HepG2 (cell line): ENCODE data around the gene CEP97. TPM values are rescaled to one million over a fixed set of nuclear protein-coding genes. Genes with fewer than 3 reads are reported as not detected.

Experiments
- AGO2 ChIP-seq: fragments of 200-400 bp; formaldehyde crosslinking; optimal IDR thresholded peaks from 2 replicates; pipeline ENCODE3; 2017; ENCODE audit warnings: mild to moderate bottlenecking, low read depth, low read length, moderate library complexity
- ESRRA ChIP-seq: sonication (generic); formaldehyde crosslinking; IDR thresholded peaks from 2 replicates; pipeline ENCODE4 v1.5.1; 2020; ENCODE audit warnings: mild to moderate bottlenecking, low read depth, missing genetic modification reagents
- FOXA1 ChIP-seq, 2 experiments: fragments of 450-650 bp in 1 of 2; sonication (generic) in 1 of 2; formaldehyde crosslinking in 1 of 2; IDR thresholded peaks; 2 replicates each; pipeline versions ENCODE4 v1.4.0 to v1.6.1; 2016 to 2020; ENCODE audit warnings: missing genetic modification reagents in 1 of 2
- GZF1 ChIP-seq: sonication (generic); formaldehyde crosslinking; IDR thresholded peaks from 2 replicates; pipeline ENCODE4 v1.5.1; 2020; ENCODE audit warnings: mild to moderate bottlenecking, missing genetic modification reagents
- KLF11 ChIP-seq: IDR thresholded peaks from 2 replicates; pipeline ENCODE4 v1.6.1; 2016; ENCODE audit warnings: missing compliant biosample characterization
- MED8 ChIP-seq: sonication (generic); formaldehyde crosslinking; IDR thresholded peaks from 2 replicates; pipeline ENCODE4 v1.8.1; 2023; ENCODE audit warnings: mild to moderate bottlenecking, missing genetic modification reagents; ENCODE audit not compliant: insufficient replicate concordance
- NAIF1 ChIP-seq: sonication (generic); formaldehyde crosslinking; IDR thresholded peaks from 2 replicates; pipeline ENCODE4 v1.5.0; 2020; ENCODE audit warnings: mild to moderate bottlenecking, missing genetic modification reagents, borderline replicate concordance
- POLR2G ChIP-seq: fragments of 200-400 bp; formaldehyde crosslinking; IDR thresholded peaks from 2 replicates; pipeline ENCODE4 v1.6.1; 2018; ENCODE audit warnings: mild to moderate bottlenecking, low read depth, low read length, moderate library complexity
- SP5 ChIP-seq: IDR thresholded peaks from 2 replicates; pipeline ENCODE4 v1.6.1; 2016; ENCODE audit warnings: low read depth, borderline replicate concordance
- SUZ12 ChIP-seq: fragments of 150-350 bp; IDR thresholded peaks from 2 replicates; pipeline ENCODE4 v1.6.1; 2014; ENCODE audit warnings: low read depth, low read length
- TBL1XR1 ChIP-seq: fragments of 150-350 bp; IDR thresholded peaks from 2 replicates; pipeline ENCODE4 v1.6.1; 2014; ENCODE audit warnings: borderline replicate concordance, low read length; ENCODE audit not compliant: partially characterized antibody
- ZC3H13 ChIP-seq: sonication (generic); formaldehyde crosslinking; IDR thresholded peaks from 2 replicates; pipeline ENCODE4 v1.8.1; 2023; ENCODE audit warnings: mild to moderate bottlenecking, missing genetic modification reagents, moderate library complexity
- ZNF12 ChIP-seq: sonication (generic); formaldehyde crosslinking; IDR thresholded peaks from 2 replicates; pipeline ENCODE4 v1.5.0; 2020; ENCODE audit warnings: missing genetic modification reagents
- ZNF546 ChIP-seq: sonication (generic); formaldehyde crosslinking; conservative IDR thresholded peaks from 2 replicates; pipeline ENCODE4 v1.8.1; 2023; ENCODE audit warnings: mild to moderate bottlenecking, missing genetic modification reagents
- ZNF598 ChIP-seq: sonication (generic); formaldehyde crosslinking; IDR thresholded peaks from 2 replicates; pipeline ENCODE4 v1.5.1; 2020; ENCODE audit warnings: mild to moderate bottlenecking, missing genetic modification reagents, borderline replicate concordance
- ZNF713 ChIP-seq: sonication (generic); formaldehyde crosslinking; IDR thresholded peaks from 2 replicates; pipeline ENCODE4 v1.4.0; 2020; ENCODE audit warnings: mild to moderate bottlenecking, missing genetic modification reagents
- ZNF792 ChIP-seq: IDR thresholded peaks from 2 replicates; pipeline ENCODE4 v1.6.1; 2016
- polyA plus RNA-seq, 8 experiments: library from polyadenylated mRNA; depleted of rRNA in 3 of 8; stranded (reverse) in 7 of 8; unstranded in 1 of 8; fragments of >200 nt; fragmentation: Illumina TruSeq in 4 of 8; extraction: Trizol in 4 of 8; gene quantifications; 2 replicates each; pipeline versions ENCODE4 v1.2.1 to v1.2.3, GENCODE V29; 2011 to 2016; ENCODE audit warnings: low read depth in 4 of 8, missing spikeins in 1 of 8, mixed read lengths in 1 of 8; ENCODE audit not compliant: insufficient read depth in 1 of 8
- total RNA-seq, 5 experiments: library from RNA; depleted of rRNA; stranded (reverse); fragments of >200 nt; fragmentation: Illumina TruSeq; extraction: Trizol; gene quantifications; 2 replicates each; pipeline ENCODE4 v1.2.3, GENCODE V29; 2016; ENCODE audit warnings: low read depth in 1 of 5
- TF ChIP-seq, protein P1 (sequence below): sonication (generic); formaldehyde crosslinking; IDR thresholded peaks from 2 replicates; pipeline ENCODE4 v1.5.1; 2020; ENCODE audit warnings: missing genetic modification reagents, mild to moderate bottlenecking, borderline replicate concordance
- TF ChIP-seq, protein P2 (sequence below): sonication (generic); formaldehyde crosslinking; IDR thresholded peaks from 2 replicates; pipeline ENCODE4 v1.9.0; 2021; ENCODE audit warnings: mild to moderate bottlenecking, missing genetic modification reagents
- TF ChIP-seq, protein P3 (sequence below): IDR thresholded peaks from 2 replicates; pipeline ENCODE4 v1.6.1; 2018; ENCODE audit warnings: missing genetic modification reagents
- TF ChIP-seq, protein P4 (sequence below): sonication (generic); formaldehyde crosslinking; IDR thresholded peaks from 2 replicates; pipeline ENCODE4 v1.4.0; 2020; ENCODE audit warnings: mild to moderate bottlenecking, low read depth, missing genetic modification reagents

Gene CEP97
- total and polyA plus RNA-seq, 2 of the 13 experiments (the other 11 are each of a cell fraction or from before 2014, with no cell fraction given), result 0.99 to 6.5 TPM

DNA sequence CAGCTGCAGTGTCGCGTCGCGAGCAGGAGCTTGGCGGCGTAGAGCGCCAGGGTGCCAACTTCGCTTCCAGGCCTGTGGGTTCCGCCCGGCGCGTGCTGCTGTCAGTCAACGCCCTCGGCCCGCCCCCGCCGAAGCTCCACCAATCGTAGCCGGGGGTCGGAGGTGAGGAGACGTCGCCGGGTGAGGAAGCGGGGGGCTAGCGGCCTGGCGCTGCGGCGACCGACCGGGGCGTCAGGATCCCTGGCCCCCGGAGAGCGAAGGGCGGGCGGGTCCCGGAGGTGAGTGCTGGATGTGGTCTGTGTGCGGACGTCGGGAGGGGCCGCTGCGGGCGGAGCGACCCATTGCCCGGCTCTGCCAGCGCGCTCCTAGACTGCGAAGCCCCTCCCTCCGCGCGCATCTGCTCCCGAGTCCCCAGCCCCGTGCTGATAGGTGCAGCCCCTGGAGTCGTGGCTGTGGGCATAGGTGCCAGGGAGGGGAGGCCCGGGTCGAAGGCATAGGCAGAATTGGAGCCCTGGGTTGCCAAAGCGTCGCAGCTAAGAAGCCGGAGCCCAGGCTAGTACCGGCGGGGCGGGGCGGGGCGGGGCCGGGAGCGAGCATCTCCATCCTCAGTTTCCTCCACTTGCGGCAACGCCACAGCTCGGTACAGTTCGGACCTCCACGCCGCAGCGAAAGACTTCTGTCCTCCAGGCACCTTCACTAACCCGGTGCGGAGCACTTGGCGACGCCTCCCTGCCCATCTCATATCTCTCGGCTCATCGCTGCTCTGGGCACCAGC is 54.8 kb downstream of the CEP97 start, which contains the start of gene NXPE3 (continued):
- TF ChIP-seq, protein P1, sequence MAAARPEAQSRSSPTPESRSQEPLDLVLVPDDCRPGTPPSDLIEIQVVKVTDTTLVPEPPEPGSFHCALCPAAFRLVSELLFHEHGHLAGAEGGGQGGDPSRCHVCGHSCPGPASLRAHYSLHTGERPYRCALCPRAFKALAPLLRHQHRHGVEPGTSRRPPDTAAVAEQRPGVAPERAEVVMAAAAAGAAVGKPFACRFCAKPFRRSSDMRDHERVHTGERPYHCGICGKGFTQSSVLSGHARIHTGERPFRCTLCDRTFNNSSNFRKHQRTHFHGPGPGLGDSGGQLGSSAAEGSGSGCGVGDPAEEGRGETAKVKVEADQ (CRISPR knock-in tag), result no peak
- TF ChIP-seq ZNF546 (CRISPR knock-in tag) (no peak), ZNF713 (CRISPR knock-in tag) (0 out of 2 replicates have a peak, but pooled peaks have one; percentile 31), ESRRA (CRISPR knock-in tag) (0 out of 2 replicates have a peak, but pooled peaks have one; percentile 55), POLR2G (peak; percentile 55), ZC3H13 (CRISPR knock-in tag) (peak; percentile 45; the same call in 1 of the 2 replicates), KLF11 (CRISPR knock-in tag) (peak; percentile 50; the same call in 1 of the 2 replicates), ZNF792 (peak; percentile 43; the same call in 1 of the 2 replicates), SP5 (peak; percentile 75), AGO2 (no peak), NAIF1 (CRISPR knock-in tag) (no peak), ZNF12 (CRISPR knock-in tag) (no peak), GZF1 (CRISPR knock-in tag) (no peak), FOXA1 (IDR thresholded peaks at IDR 0.05) (no peak), FOXA1 (CRISPR knock-in tag; IDR thresholded peaks at IDR 0.05) (peak; percentile 21; the same call in 1 of the 2 replicates), TBL1XR1 (no peak), ZNF598 (CRISPR knock-in tag) (no peak; the same call in 1 of the 2 replicates), SUZ12 (no peak), MED8 (CRISPR knock-in tag) (peak; percentile 63)
- TF ChIP-seq, protein P2, sequence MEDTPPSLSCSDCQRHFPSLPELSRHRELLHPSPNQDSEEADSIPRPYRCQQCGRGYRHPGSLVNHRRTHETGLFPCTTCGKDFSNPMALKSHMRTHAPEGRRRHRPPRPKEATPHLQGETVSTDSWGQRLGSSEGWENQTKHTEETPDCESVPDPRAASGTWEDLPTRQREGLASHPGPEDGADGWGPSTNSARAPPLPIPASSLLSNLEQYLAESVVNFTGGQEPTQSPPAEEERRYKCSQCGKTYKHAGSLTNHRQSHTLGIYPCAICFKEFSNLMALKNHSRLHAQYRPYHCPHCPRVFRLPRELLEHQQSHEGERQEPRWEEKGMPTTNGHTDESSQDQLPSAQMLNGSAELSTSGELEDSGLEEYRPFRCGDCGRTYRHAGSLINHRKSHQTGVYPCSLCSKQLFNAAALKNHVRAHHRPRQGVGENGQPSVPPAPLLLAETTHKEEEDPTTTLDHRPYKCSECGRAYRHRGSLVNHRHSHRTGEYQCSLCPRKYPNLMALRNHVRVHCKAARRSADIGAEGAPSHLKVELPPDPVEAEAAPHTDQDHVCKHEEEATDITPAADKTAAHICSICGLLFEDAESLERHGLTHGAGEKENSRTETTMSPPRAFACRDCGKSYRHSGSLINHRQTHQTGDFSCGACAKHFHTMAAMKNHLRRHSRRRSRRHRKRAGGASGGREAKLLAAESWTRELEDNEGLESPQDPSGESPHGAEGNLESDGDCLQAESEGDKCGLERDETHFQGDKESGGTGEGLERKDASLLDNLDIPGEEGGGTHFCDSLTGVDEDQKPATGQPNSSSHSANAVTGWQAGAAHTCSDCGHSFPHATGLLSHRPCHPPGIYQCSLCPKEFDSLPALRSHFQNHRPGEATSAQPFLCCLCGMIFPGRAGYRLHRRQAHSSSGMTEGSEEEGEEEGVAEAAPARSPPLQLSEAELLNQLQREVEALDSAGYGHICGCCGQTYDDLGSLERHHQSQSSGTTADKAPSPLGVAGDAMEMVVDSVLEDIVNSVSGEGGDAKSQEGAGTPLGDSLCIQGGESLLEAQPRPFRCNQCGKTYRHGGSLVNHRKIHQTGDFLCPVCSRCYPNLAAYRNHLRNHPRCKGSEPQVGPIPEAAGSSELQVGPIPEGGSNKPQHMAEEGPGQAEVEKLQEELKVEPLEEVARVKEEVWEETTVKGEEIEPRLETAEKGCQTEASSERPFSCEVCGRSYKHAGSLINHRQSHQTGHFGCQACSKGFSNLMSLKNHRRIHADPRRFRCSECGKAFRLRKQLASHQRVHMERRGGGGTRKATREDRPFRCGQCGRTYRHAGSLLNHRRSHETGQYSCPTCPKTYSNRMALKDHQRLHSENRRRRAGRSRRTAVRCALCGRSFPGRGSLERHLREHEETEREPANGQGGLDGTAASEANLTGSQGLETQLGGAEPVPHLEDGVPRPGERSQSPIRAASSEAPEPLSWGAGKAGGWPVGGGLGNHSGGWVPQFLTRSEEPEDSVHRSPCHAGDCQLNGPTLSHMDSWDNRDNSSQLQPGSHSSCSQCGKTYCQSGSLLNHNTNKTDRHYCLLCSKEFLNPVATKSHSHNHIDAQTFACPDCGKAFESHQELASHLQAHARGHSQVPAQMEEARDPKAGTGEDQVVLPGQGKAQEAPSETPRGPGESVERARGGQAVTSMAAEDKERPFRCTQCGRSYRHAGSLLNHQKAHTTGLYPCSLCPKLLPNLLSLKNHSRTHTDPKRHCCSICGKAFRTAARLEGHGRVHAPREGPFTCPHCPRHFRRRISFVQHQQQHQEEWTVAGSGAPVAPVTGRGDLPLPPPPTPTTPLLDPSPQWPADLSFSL (CRISPR knock-in tag), result no peak
- TF ChIP-seq, protein P3, sequence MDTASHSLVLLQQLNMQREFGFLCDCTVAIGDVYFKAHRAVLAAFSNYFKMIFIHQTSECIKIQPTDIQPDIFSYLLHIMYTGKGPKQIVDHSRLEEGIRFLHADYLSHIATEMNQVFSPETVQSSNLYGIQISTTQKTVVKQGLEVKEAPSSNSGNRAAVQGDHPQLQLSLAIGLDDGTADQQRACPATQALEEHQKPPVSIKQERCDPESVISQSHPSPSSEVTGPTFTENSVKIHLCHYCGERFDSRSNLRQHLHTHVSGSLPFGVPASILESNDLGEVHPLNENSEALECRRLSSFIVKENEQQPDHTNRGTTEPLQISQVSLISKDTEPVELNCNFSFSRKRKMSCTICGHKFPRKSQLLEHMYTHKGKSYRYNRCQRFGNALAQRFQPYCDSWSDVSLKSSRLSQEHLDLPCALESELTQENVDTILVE, result no peak
- TF ChIP-seq, protein P4, sequence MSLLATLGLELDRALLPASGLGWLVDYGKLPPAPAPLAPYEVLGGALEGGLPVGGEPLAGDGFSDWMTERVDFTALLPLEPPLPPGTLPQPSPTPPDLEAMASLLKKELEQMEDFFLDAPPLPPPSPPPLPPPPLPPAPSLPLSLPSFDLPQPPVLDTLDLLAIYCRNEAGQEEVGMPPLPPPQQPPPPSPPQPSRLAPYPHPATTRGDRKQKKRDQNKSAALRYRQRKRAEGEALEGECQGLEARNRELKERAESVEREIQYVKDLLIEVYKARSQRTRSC (CRISPR knock-in tag), result no peak
